Astrocyte (in vitro differentiated cells and primary cell): ENCODE data around the gene CSK. TPM values are rescaled to one million over a fixed set of nuclear protein-coding genes. Genes with fewer than 3 reads are reported as not detected.

Experiments used
- DNase-seq: peaks from one replicate; pipeline ENCODE4 v3.0.0-alpha.2; 2010; ENCODE audit warnings: low read depth
- FAIRE-seq: peaks from 2 replicates; lab custom pipeline; 2011; peaks lifted over from hg19 to GRCh38; lab: Jason Lieb, UNC
- H2AFZ ChIP-seq: 2 replicates; pipeline ENCODE4 v1.6.0; 2012; ENCODE audit warnings: low read depth, low read length, inconsistent platforms
- H3K27ac ChIP-seq: 2 replicates; pipeline ENCODE4 v1.5.1; 2011; ENCODE audit warnings: low read depth, low read length, inconsistent platforms
- H3K27me3 ChIP-seq: 2 replicates; pipeline ENCODE4 v1.6.0; 2011; ENCODE audit warnings: low read length, inconsistent platforms; ENCODE audit not compliant: insufficient read depth
- H3K36me3 ChIP-seq: 2 replicates; pipeline ENCODE4 v1.5.1; 2011; ENCODE audit warnings: low read length, inconsistent platforms; ENCODE audit not compliant: insufficient read depth
- H3K4me1 ChIP-seq: 2 replicates; pipeline ENCODE4 v1.5.1; 2011; ENCODE audit warnings: low read length, inconsistent platforms; ENCODE audit not compliant: insufficient read depth
- H3K4me2 ChIP-seq: 2 replicates; pipeline ENCODE4 v1.6.0; 2012; ENCODE audit warnings: low read length, inconsistent platforms
- H3K4me3 ChIP-seq: 2 replicates; pipeline ENCODE4 v1.5.1; 2011; ENCODE audit warnings: low read depth, mild to moderate bottlenecking, low read length, inconsistent platforms; ENCODE audit not compliant: insufficient read depth
- H3K79me2 ChIP-seq: 2 replicates; pipeline ENCODE4 v1.6.0; 2012; ENCODE audit warnings: mild to moderate bottlenecking, low read length, inconsistent platforms; ENCODE audit not compliant: insufficient read depth
- H3K9ac ChIP-seq: 2 replicates; pipeline ENCODE4 v1.6.0; 2012; ENCODE audit warnings: mild to moderate bottlenecking, low read length, inconsistent platforms
- H3K9me3 ChIP-seq: 2 replicates; pipeline ENCODE4 v1.5.1; 2012; ENCODE audit warnings: low read depth, mild to moderate bottlenecking, low read length, inconsistent platforms; ENCODE audit not compliant: insufficient read depth
- H4K20me1 ChIP-seq: 2 replicates; pipeline ENCODE4 v1.6.0; 2012; ENCODE audit warnings: low read length, inconsistent platforms; ENCODE audit not compliant: insufficient read depth
- H3K27ac Mint-ChIP-seq: one replicate; pipeline ENCODE4 v1.8.0; 2021; ENCODE audit warnings: mild to moderate bottlenecking, mixed read lengths; ENCODE audit not compliant: unreplicated experiment
- H3K27me3 Mint-ChIP-seq: one replicate; pipeline ENCODE4 v1.8.0; 2021; ENCODE audit warnings: low read depth, mixed read lengths; ENCODE audit not compliant: unreplicated experiment
- H3K36me3 Mint-ChIP-seq: one replicate; pipeline ENCODE4 v1.8.0; 2021; ENCODE audit warnings: low read depth, mixed read lengths; ENCODE audit not compliant: unreplicated experiment
- H3K4me1 Mint-ChIP-seq: one replicate; pipeline ENCODE4 v1.8.0; 2021; ENCODE audit warnings: low read depth, mixed read lengths; ENCODE audit not compliant: unreplicated experiment
- H3K4me3 Mint-ChIP-seq: one replicate; pipeline ENCODE4 v1.8.0; 2021; ENCODE audit warnings: mild to moderate bottlenecking, moderate library complexity, mixed read lengths; ENCODE audit not compliant: unreplicated experiment
- H3K9me3 Mint-ChIP-seq: one replicate; pipeline ENCODE4 v1.8.0; 2021; ENCODE audit warnings: mild to moderate bottlenecking, mixed read lengths; ENCODE audit not compliant: unreplicated experiment
- CTCF ChIP-seq: IDR thresholded peaks from 2 replicates; pipeline ENCODE4 v1.5.1; 2011; ENCODE audit warnings: low read depth, mild to moderate bottlenecking, inconsistent platforms, low read length, moderate library complexity; ENCODE audit not compliant: insufficient read depth
- EZH2 ChIP-seq: IDR thresholded peaks from 2 replicates; pipeline ENCODE4 v1.6.1; 2012; ENCODE audit warnings: mild to moderate bottlenecking, low read length, inconsistent platforms; ENCODE audit not compliant: insufficient read depth
- total RNA-seq: library from RNA; stranded (reverse); gene quantifications from 2 replicates; pipeline ENCODE4 v1.2.1, GENCODE V29; 2021

Gene CSK
- total RNA-seq, 1 donor from 2014 or later, result 49.8 TPM

DNA sequence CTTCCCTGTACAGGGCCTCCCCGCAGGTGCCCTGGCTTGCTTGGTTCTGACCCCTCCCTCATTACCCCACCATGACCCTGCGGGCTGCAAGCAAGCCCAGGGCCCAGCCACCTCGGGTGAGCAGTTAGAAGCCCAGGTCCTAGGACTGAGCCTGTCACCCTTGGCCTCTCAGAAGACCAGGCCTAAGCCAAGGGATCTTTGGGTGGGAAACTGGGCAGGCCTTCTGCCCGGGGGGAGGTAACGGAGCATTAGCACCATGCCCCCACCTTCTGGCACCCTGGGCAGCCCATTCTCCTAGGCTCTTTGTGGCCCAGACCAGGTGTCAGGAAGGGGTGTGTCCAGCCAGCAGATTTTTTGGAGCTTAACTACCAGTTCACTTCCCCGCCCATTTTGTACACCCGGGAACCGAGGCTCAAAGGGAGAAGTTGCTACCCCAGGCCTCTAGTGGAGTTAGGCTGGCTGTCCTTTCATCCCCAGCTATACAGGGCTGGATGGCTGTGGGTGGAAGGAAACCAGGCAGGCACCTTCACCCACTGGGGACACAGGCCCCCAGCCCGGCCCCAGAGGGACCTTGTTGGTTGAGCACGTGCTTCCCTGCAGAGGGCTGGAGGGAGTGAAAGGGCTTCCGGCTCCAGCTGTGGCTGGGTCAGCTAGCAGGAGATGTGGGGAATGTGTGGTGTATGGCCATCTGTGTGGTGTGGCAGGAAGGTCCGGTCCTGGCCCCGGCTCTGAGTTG lies 1.4 kb downstream of the CSK start:
- peak overlapping the region; percentile 100 for H3K4me2 ChIP-seq
- peaks cover 3% of the 10 kb centered on the region for H3K27me3 Mint-ChIP-seq
- H3K79me2 ChIP-seq, result peaks cover 59% of the 10 kb centered on the region
- peaks cover 2% of the 10 kb centered on the region for H3K36me3 Mint-ChIP-seq
- H3K9me3 Mint-ChIP-seq, result no peaks in the 10 kb centered on the region
- no peak overlapping the region for H2AFZ ChIP-seq
- peak overlapping the region; percentile 74 for H3K4me3 ChIP-seq
- peaks cover 25% of the 10 kb centered on the region for H3K4me1 Mint-ChIP-seq
- H3K9me3 ChIP-seq, result no peaks in the 10 kb centered on the region
- no peaks in the 10 kb centered on the region for H3K36me3 ChIP-seq
- no peak overlapping the region for H3K27ac ChIP-seq
- H3K9ac ChIP-seq, result peak overlapping the region; percentile 84
- FAIRE-seq (no peak), DNase-seq (no peak)
- TF ChIP-seq EZH2, result no peak
- no peak for TF ChIP-seq CTCF
- peak overlapping the region; percentile 90 for H3K4me3 Mint-ChIP-seq
- no peaks in the 10 kb centered on the region for H3K27me3 ChIP-seq
- H4K20me1 ChIP-seq, result peaks cover 58% of the 10 kb centered on the region
- H3K4me1 ChIP-seq, result peaks cover 41% of the 10 kb centered on the region
- peak overlapping the region; percentile 53 for H3K27ac Mint-ChIP-seq

- no peaks in the 10 kb centered on the region for H3K9me3 Mint-ChIP-seq
Observed at GRCh38 chr15:74783808-74784175, 1.9 kb downstream of the CSK start.

More at GRCh38 chr15:74783808-74784175, 1.9 kb downstream of the CSK start:
- Histone ChIP-seq H3K4me2 (peak overlapping the region; percentile 100), H2AFZ (no peak overlapping the region), H3K27ac (no peak overlapping the region), H3K9ac (peak overlapping the region; percentile 84), H3K4me1 (peaks cover 47% of the 10 kb centered on the region), H3K27me3 (no peaks in the 10 kb centered on the region), H4K20me1 (peaks cover 63% of the 10 kb centered on the region), H3K79me2 (peaks cover 64% of the 10 kb centered on the region), H3K36me3 (no peaks in the 10 kb centered on the region), H3K9me3 (no peaks in the 10 kb centered on the region), H3K4me3 (peak overlapping the region; percentile 74)
- peak overlapping the region; percentile 90 for H3K4me3 Mint-ChIP-seq
- H3K36me3 Mint-ChIP-seq, result peaks cover 3% of the 10 kb centered on the region
- peak overlapping the region; percentile 47 for H3K27ac Mint-ChIP-seq
- peaks cover 3% of the 10 kb centered on the region for H3K27me3 Mint-ChIP-seq
- H3K4me1 Mint-ChIP-seq, result peaks cover 29% of the 10 kb centered on the region
- TF ChIP-seq CTCF, result no peak
- no peak for TF ChIP-seq EZH2
- no peak for DNase-seq
- FAIRE-seq, result no peak
